ENCODE data around the gene CHEK2.

Gene CHEK2

DNA sequence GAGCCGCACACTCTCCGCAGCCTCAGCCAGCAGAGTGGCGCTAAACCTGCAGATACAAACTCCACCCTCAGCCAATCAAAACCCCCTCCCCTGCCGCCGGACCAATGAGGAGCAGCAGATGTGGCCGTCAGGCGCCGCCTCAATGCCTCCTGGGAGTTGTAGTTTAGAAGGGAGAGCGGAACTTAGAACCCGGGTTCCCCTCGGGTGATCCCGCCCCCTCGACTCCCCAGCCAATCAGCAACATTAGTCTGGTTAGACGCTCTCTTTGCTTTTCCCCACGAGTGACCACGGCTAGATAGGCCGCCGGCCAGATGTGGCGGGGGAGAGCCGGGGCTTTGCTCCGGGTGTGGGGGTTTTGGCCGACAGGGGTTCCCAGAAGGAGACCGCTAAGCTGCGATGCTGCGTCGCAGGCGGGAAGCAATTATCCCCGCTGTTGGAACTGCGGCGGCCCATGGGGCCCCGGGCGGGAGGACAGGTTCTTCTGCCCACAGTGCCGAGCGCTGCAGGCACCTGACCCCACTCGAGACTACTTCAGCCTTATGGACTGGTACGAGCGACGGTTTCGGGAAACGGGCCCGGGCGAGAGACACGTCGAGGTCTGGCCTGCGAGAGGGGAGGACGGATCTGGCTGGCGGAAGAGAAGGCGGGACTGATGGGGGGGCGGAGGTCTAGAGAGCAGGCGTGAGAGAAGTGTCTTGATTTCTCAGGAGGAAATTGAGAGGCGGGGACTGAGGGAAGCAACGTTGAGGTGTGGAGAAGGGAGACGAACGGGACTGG, at the start of gene CHEK2, which contains the start of gene HSCB:
TSS of gene CHEK2 (minus strand) at position 36 of the 777 bp plus-strand sequence. CDS start 7,099 bp downstream, outside the sequence.
TSS of gene HSCB (plus strand) at position 255 of the 777 bp plus-strand sequence. CDS start at position 312, 57 bp downstream.
- H3K9me3 Mint-ChIP-seq = no peaks in the 10 kb centered on the region
- H3K27ac Mint-ChIP-seq (ENCODE audit: low read depth) = peak within 1 kb of the TSS; percentile 84
- ATAC-seq (replicated peaks; ENCODE audit: extremely low read depth, poor library complexity, severe bottlenecking) (peak; percentile 96), DNase-seq (ENCODE audit: low spot score in 2 of 2) (peak; percentile 88 to 96)
- H3K27me3 Mint-ChIP-seq = no peaks in the 10 kb centered on the region
- H3K4me1 Mint-ChIP-seq = peaks cover 20% of the 10 kb centered on the region
- H3K4me3 Mint-ChIP-seq = peak within 1 kb of the TSS; percentile 78
- H3K36me3 Mint-ChIP-seq (ENCODE audit: insufficient read depth) = peaks cover 31% of the 10 kb centered on the region

DNA sequence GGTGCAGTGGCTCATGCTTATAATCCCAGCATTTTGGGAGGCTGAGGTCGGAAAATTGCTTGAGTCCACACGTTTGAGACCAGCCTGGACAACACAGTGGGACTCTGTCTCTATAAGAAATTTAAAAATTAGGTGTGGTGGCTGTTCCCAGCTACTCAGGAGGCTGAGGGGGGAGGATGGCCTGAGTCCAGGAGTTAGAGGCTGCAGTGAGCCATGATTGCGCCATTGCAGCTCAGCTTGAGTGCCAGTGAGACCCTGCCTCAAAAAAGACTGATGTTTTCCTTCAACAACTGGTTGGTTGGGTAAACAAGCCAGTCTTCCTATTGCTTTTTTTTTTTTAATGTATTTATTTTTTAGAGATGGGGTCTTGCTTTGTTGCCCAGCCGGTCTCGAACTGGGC, 49.5 kb upstream of the CHEK2 start:
- Mint-ChIP-seq H3K27me3 (no peaks in the 10 kb centered on the region), H3K9me3 (no peaks in the 10 kb centered on the region), H3K36me3 (ENCODE audit: insufficient read depth) (peaks cover 45% of the 10 kb centered on the region), H3K4me3 (no peak overlapping the region), H3K4me1 (peaks cover 47% of the 10 kb centered on the region), H3K27ac (ENCODE audit: low read depth) (peak overlapping the region; percentile 29)
- DNase-seq (ENCODE audit: low spot score in 2 of 2) (no peak), ATAC-seq (replicated peaks; ENCODE audit: extremely low read depth, poor library complexity, severe bottlenecking) (no peak)

DNA sequence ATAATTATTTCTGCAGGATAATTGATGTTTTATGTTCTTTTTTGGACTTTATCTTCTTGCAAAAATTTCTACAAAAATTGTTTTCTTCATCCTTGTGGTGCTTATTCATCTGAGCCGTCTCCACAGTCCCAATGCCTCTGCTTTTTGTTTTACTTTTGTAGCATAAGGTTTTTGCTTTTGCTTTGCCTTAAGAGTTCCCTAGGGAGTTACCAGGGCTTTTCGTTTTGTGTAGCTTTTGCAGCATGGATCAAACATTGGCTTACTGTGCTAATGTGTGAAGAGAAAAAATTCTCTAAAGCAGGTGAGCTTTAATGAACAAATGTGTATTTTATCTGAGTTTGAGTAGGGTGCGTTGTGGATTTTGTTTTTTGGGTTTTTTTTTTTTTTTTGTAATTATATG, 47.0 kb upstream of the CHEK2 start:
- Mint-ChIP-seq H3K36me3 (ENCODE audit: insufficient read depth) (peaks cover 49% of the 10 kb centered on the region), H3K4me1 (peaks cover 26% of the 10 kb centered on the region), H3K4me3 (no peak overlapping the region), H3K27me3 (no peaks in the 10 kb centered on the region), H3K27ac (ENCODE audit: low read depth) (no peak overlapping the region), H3K9me3 (no peaks in the 10 kb centered on the region)
- ATAC-seq (replicated peaks; ENCODE audit: extremely low read depth, poor library complexity, severe bottlenecking) (no peak), DNase-seq (ENCODE audit: low spot score in 2 of 2) (no peak)

DNA sequence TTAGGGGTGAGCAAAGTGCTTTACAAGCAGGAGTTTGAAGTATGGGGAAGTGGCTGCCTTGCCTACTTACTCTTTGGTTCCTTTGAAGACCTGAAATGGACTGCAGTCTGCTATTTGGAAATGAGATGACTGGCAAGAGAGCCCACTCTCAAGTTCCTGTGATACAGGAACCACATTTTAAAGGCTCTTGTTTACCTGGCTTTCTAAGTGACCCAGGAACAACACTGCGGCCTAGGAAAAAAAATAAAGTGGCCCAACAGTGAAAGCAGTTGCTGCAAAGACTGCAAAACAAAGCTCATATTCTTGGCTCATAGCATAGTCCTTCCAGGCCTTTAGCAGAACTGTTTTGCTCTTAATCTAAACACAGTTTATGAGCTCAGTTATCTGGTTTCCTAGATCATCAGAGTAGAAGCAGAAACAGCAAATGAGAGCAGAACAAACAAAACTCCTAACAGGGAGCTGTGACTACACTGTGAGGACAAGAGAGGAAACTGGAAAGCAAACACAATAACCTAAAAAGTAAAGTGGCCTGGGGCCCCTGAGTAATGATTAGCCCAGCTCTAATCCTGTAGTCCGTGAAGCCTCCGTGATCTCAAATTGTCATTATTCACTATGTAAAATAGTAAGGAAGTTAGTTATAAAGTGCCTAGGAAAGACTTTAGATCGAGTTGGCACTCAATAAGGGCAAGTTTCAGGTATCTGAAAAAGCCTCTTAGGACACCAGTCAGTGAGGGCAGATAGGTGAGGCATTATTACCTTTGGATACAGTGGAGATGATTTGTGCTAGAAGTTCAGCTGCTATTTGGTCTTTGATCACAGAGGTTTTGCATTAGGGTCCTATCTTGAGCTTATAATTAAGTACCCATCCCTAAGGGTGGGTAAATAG, 42.4 kb upstream of the CHEK2 start:
- ATAC-seq (replicated peaks; ENCODE audit: extremely low read depth, poor library complexity, severe bottlenecking) (no peak), DNase-seq (ENCODE audit: low spot score in 2 of 2) (no peak)
- Mint-ChIP-seq H3K27me3 (no peaks in the 10 kb centered on the region), H3K4me1 (no peaks in the 10 kb centered on the region), H3K36me3 (ENCODE audit: insufficient read depth) (peaks cover 61% of the 10 kb centered on the region), H3K4me3 (no peak overlapping the region), H3K27ac (ENCODE audit: low read depth) (peak overlapping the region; percentile 6), H3K9me3 (no peaks in the 10 kb centered on the region)

DNA sequence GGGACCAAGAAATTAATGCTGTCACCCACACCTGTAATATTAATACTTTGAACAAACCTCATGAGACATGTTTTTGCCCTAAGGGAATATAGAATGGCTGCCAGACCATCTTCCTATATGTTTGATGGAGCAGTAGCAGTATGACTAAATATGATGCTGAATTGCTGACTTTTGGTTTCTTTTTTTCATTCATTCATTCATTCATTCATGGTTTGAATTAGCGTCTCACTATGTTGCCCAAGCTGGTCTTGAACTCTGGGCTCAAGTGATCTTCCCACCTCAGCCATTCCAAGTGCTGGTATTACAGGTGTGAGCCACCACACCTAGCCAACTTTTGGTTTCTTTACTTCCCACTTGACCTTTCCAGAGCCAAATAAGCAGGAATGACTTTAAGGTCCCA, 38.7 kb upstream of the CHEK2 start:
- ATAC-seq (replicated peaks; ENCODE audit: extremely low read depth, poor library complexity, severe bottlenecking) = no peak
- Mint-ChIP-seq H3K9me3 (no peaks in the 10 kb centered on the region), H3K4me3 (no peak overlapping the region), H3K27me3 (no peaks in the 10 kb centered on the region), H3K4me1 (peaks cover 8% of the 10 kb centered on the region), H3K36me3 (ENCODE audit: insufficient read depth) (peaks cover 62% of the 10 kb centered on the region), H3K27ac (ENCODE audit: low read depth) (no peak overlapping the region)
- DNase-seq (ENCODE audit: low spot score in 2 of 2) = no peak

DNA sequence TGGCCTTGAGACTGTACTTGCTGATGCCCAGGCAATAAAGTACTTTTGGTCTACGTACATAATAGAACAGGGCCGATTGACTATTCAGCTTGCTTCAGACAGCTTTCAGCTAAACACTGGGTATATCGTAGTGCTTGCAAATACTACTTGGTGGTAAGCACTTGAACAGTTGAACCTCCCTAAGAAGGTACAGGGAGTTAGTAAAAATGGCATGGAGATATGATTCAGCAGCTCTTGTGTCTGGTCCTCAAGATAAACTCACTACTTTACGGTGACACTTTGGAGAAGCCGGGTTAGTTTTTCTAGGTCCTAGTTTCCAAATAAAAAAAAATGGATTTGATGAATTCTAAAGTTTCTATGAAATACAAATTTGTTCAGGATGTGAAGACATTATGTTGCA, 38.2 kb upstream of the CHEK2 start:
- Mint-ChIP-seq H3K36me3 (ENCODE audit: insufficient read depth) (peaks cover 61% of the 10 kb centered on the region), H3K27me3 (no peaks in the 10 kb centered on the region), H3K4me1 (peaks cover 13% of the 10 kb centered on the region), H3K4me3 (no peak overlapping the region), H3K9me3 (no peaks in the 10 kb centered on the region), H3K27ac (ENCODE audit: low read depth) (no peak overlapping the region)
- DNase-seq (ENCODE audit: low spot score in 2 of 2) (no peak), ATAC-seq (replicated peaks; ENCODE audit: extremely low read depth, poor library complexity, severe bottlenecking) (no peak)

DNA sequence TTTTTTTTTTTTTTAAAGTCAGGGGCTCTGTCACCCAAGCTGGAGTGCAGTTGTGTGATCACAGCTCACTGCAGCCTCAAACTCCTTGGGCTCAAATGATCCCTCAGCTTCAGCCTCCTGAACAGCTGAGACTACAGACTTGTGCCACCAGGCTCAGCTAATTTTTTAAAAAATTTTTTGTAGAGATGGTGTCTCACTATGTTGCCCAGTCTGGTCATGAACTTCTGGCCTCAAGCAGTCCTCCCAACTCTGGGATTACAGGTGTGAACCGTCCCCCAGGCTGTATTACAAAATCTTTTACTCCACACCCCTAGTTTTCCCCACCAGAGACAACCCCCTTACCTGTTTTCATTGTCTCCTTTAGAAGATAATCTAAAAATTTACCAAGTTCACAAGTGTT, 32.8 kb upstream of the CHEK2 start:
- Mint-ChIP-seq H3K4me1 (peaks cover 26% of the 10 kb centered on the region), H3K4me3 (peak overlapping the region; percentile 89), H3K27me3 (no peaks in the 10 kb centered on the region), H3K27ac (ENCODE audit: low read depth) (peak overlapping the region; percentile 22), H3K9me3 (no peaks in the 10 kb centered on the region), H3K36me3 (ENCODE audit: insufficient read depth) (peaks cover 48% of the 10 kb centered on the region)
- DNase-seq (ENCODE audit: low spot score in 2 of 2) (no peak), ATAC-seq (replicated peaks; ENCODE audit: extremely low read depth, poor library complexity, severe bottlenecking) (no peak)

DNA sequence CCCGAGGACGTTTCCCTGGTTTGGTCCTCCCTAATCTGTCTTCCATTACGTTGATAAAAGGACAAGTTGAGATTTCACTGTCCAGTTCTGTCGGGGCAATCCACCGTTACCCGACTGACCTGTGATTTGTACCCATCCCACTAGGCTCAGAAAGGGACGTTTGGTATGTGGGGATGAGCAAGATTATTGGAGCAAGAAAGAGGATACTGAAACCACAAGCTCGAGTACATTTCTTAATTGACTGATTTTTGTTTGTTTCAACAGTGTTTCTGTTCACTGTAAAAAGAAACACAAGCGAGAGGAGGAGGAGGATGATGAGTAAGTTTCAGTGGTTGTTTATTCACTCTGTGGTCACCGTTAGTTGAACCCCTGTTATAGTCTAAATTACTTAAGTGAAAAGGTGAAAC, 31.8 kb upstream of the CHEK2 start:
- peaks cover 26% of the 10 kb centered on the region for H3K4me1 Mint-ChIP-seq
- H3K27me3 Mint-ChIP-seq = no peaks in the 10 kb centered on the region
- DNase-seq (ENCODE audit: low spot score in 2 of 2) = no peak
- peaks cover 46% of the 10 kb centered on the region for H3K36me3 Mint-ChIP-seq (ENCODE audit: insufficient read depth)
- no peak for ATAC-seq (replicated peaks; ENCODE audit: extremely low read depth, poor library complexity, severe bottlenecking)
- peak overlapping the region; percentile 68 for H3K27ac Mint-ChIP-seq (ENCODE audit: low read depth)
- H3K9me3 Mint-ChIP-seq = no peaks in the 10 kb centered on the region
- H3K4me3 Mint-ChIP-seq = peak overlapping the region; percentile 89

DNA sequence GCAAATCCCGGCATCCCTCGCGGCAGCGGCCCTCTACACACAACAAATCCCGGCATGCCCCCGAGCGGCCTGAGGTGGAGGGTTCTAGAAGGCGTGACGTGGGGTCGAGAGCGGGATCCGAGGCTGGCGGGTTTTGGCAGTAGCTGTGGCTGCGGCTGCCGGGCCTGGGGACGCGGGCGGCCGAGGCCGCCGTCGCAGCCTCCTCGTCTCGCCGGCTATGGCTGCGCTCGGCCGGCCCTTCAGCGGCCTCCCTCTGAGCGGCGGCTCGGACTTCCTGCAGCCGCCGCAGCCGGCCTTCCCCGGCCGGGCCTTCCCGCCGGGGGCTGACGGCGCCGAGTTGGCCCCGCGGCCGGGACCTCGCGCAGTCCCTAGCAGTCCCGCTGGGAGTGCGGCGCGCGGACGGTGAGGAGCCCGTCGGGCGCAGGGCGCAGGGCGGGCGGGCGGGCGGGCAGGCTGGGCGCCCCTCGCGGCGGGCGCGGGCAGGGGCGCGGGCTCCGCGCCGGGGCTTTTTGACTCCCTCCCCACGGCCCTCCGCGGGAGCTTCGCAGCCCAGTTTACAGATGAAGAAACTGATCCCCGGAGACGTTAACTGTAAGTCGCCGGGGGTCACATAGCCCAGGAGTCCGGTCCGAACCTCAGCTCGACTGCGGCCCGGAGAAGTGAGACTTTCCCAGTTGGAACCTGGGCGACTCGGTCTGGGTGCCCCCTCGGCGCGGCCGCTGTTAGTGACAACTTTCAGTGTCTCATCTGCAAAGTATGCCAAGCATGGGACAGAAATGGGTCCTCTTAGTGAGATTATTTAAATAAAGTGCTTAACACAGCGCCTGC, 31.2 kb upstream of the CHEK2 start, which contains the start of gene CCDC117:
TSS of gene CCDC117 (plus strand) at position 63 of the 828 bp plus-strand sequence. CDS start at position 218, 155 bp downstream.
- Mint-ChIP-seq H3K36me3 (ENCODE audit: insufficient read depth) (peaks cover 42% of the 10 kb centered on the region), H3K27ac (ENCODE audit: low read depth) (peak within 1 kb of the TSS; percentile 68)

DNA sequence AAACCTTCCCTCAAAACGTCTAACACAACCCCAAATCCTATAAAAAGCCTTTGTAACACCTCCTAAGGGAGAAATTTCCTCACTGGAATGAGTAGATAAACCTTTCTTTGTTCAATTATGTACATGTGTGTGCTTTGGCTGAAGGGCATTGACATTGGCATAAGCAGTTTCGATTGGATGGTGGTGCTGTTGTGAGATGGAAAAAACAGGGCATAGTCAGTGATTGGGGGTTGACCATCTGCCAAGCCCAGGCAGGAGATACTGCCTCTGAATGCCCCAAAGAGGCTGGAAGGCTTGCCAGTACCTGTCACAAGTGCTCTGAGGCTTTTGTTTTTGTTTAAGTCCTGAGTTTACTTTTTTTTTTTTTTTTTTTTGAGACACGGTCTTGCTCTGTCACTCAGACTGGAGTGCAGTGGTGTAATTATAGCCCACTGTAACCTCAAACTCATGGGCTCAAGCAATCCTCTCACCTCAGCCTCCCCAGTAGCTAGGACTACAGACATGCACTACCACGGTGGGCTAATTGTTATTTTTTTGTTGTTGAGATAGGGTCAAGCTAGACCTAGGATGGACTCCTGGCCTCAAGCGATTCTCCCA, 29.7 kb upstream of the CHEK2 start:
- Mint-ChIP-seq H3K36me3 (ENCODE audit: insufficient read depth) (peaks cover 32% of the 10 kb centered on the region), H3K4me1 (peaks cover 25% of the 10 kb centered on the region), H3K9me3 (no peaks in the 10 kb centered on the region), H3K27me3 (no peaks in the 10 kb centered on the region), H3K4me3 (no peak overlapping the region), H3K27ac (ENCODE audit: low read depth) (no peak overlapping the region)
- DNase-seq (ENCODE audit: low spot score in 2 of 2) (no peak), ATAC-seq (replicated peaks; ENCODE audit: extremely low read depth, poor library complexity, severe bottlenecking) (no peak)

More for the DNA sequence above, 31.2 kb upstream of the CHEK2 start, which contains the start of gene CCDC117:
- Mint-ChIP-seq H3K4me1 (peaks cover 26% of the 10 kb centered on the region), H3K4me3 (peak within 1 kb of the TSS; percentile 89), H3K9me3 (no peaks in the 10 kb centered on the region), H3K27me3 (no peaks in the 10 kb centered on the region)
- DNase-seq (ENCODE audit: low spot score in 2 of 2) (peak; percentile 83), ATAC-seq (replicated peaks; ENCODE audit: extremely low read depth, poor library complexity, severe bottlenecking) (peak; percentile 96)

DNA sequence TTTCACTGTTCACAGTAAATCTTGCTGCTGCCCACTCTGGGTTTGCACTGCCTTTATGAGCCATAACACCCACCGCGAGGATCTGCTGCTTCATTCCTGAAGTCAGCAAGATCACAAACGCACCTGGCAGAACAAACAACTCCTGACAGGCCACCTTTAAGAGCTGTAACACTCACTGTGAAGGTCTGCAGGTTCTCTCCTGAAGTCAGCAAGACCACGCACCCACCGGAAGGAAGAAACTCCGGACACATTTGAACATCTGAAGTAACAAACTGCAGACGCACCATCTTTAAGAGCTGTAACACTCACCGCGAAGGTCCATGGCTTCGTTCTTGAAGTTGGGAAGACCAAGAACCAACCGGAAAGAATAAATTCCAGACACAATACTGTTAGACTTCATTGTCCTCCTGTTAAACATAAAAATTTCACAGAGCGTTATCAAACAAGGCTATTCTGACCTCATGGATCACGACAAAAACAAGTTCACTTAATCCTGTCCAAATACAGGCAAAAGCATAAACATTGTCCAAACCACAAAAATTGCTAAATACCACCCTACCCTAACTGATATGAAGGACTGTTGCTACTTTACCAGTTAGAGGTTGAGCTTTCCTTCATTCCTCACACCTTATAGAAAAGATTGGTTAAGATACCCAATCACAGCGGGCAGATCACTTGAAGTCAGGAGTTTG, 27.9 kb upstream of the CHEK2 start:
- no peak overlapping the region for H3K27ac Mint-ChIP-seq (ENCODE audit: low read depth)

More for the DNA sequence above, 27.9 kb upstream of the CHEK2 start:
- H3K9me3 Mint-ChIP-seq = no peaks in the 10 kb centered on the region
- peaks cover 22% of the 10 kb centered on the region for H3K36me3 Mint-ChIP-seq (ENCODE audit: insufficient read depth)
- DNase-seq (ENCODE audit: low spot score in 2 of 2) (no peak), ATAC-seq (replicated peaks; ENCODE audit: extremely low read depth, poor library complexity, severe bottlenecking) (no peak)
- H3K4me3 Mint-ChIP-seq = no peak overlapping the region
- no peaks in the 10 kb centered on the region for H3K27me3 Mint-ChIP-seq
- peaks cover 11% of the 10 kb centered on the region for H3K4me1 Mint-ChIP-seq
